GM08714 (cell line): ENCODE data around the gene CST4.
"Not testable (repeated sequence)": the region's sequence is repeated elsewhere in the genome, so short reads cannot be mapped to it uniquely, and the experiment has no call there.

Experiments
- H3K4me3 ChIP-seq: fragments of 200-500 bp; sonication (Bioruptor generic); 2 replicates; pipeline ENCODE4 v1.5.1; 2014; ENCODE audit warnings: mild to moderate bottlenecking, low read length, inconsistent platforms
- ZNF274 ChIP-seq: IDR thresholded peaks from 2 replicates; pipeline ENCODE4 v1.6.1; 2012; ENCODE audit warnings: mild to moderate bottlenecking, low read depth, low read length

CST4 gene

DNA sequence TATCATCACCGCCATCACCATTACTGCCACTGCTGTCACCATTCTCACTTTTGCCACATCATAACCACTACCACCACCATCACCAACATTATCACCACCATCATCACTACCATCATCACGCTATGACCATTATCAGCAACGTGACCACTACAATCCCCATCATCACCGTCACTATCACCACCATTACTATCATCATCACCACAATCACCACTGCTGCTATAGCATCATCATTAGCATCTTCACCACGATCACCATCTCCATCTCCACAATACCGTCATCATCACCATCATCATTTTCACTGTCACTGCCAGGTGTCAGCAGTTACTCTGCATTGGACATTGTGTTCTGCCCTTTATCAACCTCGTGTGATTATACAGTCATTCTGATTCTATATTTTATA lies 19.0 kb downstream of the CST4 start:
- no peak for TF ChIP-seq ZNF274
- H3K4me3 ChIP-seq = no peak overlapping the region

DNA sequence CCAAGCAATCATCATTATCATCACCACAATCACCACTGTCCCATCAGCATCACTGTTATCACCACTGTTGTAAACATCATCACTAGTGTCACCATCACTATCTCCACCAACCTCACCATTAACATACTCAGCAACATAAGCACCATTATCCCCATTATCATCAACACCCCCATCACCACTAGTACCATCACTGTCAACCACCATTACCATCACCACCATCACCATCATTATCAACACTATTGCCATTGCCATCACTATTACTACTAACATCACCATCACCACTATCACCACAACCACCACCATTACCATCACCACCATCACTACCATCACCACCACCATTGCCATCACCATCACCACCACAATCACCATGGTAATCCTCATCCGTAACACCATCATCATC lies 19.5 kb downstream of the CST4 start:
- no peak overlapping the region for H3K4me3 ChIP-seq
- TF ChIP-seq ZNF274 = no peak

DNA sequence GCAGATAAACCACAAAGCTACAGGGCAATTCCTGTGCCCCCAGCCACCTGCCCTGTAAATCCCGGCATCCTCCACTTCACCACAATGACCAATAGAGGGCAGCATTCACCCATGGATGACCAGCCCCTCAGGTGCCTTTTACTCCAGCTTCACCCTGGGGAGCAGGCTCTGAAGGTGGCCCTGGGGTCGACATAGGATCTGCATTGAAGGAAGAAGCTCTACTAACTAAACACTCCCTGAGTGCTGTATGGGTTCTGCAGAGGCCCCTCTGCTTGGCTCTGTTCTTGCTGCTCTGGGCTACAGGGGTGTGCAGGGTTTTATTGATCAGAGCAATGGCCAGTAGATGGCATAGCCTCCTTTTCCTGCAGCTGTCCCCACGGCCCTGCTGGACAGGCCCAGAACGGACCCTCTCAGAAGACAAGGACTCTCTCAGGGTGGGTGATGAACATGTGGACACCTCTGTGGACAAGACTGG lies 20.3 kb downstream of the CST4 start:
- H3K4me3 ChIP-seq = no peak overlapping the region
- no peak for TF ChIP-seq ZNF274

DNA sequence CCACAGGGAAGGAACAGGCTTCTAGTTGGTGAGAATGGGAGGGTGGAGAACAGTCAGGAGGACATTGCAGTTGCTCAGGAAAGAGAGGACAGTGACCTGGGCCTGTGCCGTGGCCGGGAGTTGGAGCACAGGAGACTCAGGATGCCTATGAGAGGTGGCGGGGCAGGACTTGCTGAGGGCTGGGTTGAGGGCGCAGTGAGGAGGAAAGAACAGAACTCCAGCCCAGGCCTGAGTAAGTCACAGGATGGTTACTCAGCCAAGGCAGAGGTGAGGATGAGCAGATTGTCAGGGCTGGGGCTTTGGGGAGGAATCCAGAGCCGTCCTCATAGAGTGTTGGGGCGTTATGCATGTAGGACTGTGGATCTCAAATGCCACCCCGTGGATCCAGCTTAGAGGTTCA lies 21.2 kb downstream of the CST4 start:
- no peak overlapping the region for H3K4me3 ChIP-seq
- no peak for TF ChIP-seq ZNF274

DNA sequence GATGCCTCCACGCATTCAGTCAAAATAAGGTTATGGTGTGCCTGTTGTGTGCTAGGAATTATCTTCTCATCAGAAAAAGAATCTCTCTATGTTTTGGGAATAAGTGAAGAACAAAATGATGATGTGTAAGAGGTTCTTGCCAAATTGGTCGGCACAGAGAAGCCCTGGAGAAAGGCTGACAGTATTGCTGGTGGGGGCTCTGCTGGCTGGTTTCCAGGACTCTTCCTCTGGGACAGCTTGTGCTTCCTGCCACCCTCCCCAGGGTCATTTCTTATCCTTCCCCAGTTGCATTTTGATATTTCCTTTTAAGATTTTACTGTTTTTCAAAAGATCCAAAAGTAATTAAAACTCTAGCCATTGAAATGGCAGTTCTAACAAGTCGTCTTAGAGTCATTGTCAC lies 22.1 kb downstream of the CST4 start:
- TF ChIP-seq ZNF274 = no peak
- H3K4me3 ChIP-seq = no peak overlapping the region

DNA sequence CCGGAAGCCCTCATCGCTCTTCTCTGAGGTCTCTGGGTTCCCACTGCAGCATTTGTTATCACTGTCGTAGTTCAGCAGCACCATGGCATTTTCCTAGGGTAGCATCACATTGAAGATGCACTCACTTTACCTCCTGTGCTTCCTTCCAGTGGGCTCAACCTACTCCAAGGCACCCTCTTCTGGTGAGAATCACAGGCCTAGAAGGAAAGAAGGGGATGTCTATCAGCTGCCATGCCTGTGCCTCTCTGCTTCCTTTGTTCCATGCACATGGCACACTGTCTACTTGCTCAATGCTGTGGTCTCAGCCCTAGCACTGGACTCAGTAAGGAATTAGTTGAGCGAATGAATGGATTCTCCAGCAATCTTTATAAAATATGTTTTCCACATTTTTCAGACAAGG lies 22.6 kb downstream of the CST4 start:
- no peak overlapping the region for H3K4me3 ChIP-seq
- TF ChIP-seq ZNF274 = no peak

DNA sequence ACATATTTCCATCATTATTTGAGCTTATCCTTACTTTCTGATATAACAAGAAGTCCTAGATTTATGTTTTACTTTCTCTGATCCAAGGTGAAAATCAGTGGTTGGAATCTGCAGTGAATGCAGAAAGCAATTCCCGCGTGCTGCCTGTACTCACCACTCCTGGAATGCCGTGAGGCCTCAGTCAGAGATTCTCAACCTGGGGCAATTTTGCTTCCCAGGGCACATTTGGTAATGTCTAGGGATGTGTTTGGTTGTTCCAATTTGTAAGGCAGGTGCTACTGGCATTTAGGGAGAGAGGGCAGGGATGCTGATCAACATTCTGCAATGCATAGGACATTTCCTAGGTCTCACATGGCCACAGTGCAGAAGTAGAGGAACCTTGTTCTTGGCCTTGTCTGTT lies 23.9 kb downstream of the CST4 start:
- no peak for TF ChIP-seq ZNF274
- no peak overlapping the region for H3K4me3 ChIP-seq

DNA sequence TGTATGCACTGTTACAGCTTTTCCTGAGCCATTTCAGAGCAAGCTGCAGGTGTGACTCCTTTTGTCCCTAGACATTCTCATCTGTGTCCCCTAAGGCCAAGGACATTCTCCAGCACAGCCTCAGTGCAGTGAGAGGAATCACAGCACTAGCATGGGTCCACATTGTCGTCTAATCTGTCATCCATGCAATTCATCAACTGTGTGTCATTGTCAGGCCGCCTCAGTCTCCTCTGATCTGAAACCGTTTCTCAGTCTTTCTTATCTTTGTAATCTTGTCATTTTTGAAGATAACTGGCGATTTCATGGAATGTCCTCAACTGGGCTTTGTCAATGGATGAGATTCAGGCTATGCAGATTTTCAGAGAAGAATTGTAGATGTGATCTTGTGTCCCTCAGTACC lies 24.8 kb downstream of the CST4 start:
- H3K4me3 ChIP-seq = not testable (repeated sequence)

DNA sequence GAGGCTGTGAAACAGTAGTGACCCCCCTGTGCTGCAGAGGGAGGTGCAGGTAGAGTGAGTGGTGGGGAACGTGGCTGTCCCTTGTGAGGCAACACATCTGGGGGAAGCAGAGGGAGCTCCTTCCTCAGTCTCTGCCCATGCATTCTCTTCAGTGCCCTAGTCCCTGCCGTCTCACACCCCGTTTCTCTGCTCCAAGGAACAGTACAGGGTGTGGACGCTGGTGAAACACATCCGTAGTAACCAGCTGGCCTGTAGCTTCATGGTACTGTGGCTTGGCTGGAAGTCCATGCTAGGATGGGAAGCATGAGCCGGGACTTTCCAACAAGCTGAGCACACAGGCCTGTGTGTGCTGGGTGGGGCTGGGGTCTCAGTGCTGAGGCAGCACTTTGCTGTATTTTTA lies 25.7 kb downstream of the CST4 start:
- no peak overlapping the region for H3K4me3 ChIP-seq

DNA sequence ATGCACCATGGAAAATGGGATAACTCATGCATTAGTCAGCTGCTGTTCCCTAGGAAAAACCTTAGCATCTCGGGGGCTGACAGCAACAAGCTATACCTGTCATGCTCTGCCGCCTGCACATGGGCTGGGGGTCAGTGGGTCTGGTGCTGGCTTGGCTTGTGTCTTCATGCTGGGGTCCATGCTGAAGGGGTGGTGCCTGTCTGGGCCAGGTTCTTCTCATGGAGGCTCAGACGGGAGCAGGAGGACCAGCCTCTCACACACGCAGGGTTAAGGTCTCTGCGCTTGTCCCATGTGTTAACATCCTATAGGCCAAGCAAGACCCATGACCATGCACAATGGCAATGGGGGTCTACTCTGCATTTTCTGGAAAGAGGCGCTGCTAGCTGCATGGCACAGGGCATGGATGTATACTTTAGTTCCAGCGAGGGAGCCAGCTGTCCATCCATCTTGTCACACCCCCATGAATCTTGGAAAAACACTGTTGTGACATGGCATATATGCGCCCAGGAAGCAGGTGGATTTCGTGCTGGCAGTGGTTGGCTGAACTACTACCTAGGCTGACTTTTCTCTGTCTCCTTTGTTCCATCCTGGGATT lies 26.5 kb downstream of the CST4 start:
- TF ChIP-seq ZNF274 = no peak
- H3K4me3 ChIP-seq = no peak overlapping the region

More for the DNA sequence above, 25.7 kb downstream of the CST4 start:
- TF ChIP-seq ZNF274 = no peak

DNA sequence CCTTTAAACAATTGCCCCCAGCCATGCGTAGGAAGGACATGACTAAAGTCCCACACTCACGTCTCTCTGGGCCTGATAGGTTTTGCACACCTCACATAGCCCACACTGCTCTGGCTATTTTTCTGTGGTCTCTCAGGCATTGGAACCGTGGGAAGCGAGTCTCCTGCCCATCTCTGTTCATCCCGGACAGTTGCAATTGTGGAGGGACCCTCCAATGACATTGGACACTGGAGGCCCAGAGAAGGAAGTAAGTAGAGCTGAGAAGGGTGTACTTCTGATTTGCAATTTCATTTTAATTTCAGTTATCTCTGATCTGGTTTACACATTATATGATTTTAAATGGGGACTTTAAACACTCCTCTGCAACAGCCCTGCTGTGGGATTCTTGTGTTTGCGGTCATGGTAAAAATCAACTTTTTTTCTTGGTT lies 27.8 kb downstream of the CST4 start:
- no peak overlapping the region for H3K4me3 ChIP-seq
- TF ChIP-seq ZNF274 = no peak

DNA sequence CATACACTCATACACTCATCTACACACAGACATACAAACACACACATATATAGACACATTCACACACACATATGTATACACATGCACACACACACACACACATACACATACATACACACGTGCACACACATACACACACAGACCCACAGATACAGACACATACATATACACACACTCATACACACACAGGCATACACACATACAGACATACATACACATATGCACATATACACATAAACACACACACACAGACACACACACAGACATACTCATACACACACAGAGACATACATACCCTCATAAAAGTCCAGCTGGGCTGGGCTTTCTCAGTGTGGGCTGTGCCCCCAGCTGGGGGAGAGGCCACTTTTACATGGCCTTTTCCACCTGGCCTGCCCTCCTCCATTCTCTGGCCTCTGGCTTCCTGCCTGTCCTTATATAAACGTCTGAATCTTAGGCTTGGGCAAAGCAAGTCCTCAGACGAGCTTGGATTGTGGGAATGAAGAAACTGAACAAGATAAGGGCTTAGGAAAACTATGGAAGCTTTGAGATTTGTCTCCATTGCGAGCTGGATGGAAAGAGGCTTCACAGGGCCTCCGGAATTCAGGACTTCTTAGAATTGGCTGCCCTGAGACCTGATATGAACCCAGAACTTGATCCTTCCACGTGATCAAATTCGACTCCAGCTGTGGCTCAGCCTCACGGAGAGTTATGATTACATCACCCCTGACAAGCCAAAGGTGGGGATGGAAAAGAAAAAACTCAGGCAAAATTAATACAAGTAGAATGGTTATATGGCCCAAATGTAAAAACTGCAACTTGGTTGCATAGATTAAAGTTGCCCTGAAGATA lies 28.6 kb downstream of the CST4 start:
- TF ChIP-seq ZNF274 = no peak

DNA sequence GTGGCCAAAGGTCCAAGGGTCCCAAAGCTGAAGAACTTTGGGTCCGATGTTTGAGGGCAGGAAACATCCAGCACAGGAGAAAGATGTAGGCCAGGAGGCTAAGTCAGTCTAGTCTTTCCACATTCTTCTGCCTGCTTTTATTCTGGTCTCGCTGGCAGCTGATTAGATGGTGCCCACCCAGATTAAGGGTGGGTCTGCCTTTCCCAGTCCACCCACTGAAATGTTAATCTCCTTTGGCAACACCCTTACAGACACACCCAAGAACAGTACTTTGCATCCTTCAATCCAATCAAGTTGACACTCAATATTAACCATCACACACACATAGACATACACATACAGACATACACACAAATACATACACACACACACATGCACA lies 29.2 kb downstream of the CST4 start:
- not testable (repeated sequence) for H3K4me3 ChIP-seq

More for the DNA sequence above, 28.6 kb downstream of the CST4 start:
- no peak overlapping the region for H3K4me3 ChIP-seq

DNA sequence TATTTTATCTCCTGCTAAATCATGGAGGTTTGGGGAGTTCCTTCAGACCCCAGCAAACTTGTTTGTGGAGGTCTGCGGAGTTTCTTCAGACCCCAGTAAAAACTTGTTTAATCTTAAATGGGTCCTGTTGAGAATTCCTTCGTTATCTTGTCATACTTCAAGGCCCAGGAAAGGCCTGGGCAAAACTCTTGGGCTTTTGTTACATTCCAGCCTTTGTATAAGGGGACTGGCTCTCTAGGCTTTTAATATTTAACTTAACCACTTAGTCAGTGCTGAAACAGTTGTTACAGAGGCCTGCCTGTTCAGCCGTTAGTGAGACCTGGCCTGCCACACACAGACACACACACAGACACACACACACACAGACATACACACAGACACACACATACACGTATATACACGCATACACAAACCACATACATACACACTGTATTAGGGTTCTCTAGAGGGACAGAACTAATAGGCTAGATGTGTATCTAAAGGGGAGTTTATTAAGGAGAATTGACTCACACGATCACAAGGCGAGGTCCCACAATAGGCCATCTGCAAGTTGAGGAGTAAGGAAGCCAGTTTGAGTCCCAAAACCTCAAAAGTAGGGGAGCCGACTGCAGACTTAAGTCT lies 29.7 kb downstream of the CST4 start:
- TF ChIP-seq ZNF274 = no peak
- H3K4me3 ChIP-seq = no peak overlapping the region

DNA sequence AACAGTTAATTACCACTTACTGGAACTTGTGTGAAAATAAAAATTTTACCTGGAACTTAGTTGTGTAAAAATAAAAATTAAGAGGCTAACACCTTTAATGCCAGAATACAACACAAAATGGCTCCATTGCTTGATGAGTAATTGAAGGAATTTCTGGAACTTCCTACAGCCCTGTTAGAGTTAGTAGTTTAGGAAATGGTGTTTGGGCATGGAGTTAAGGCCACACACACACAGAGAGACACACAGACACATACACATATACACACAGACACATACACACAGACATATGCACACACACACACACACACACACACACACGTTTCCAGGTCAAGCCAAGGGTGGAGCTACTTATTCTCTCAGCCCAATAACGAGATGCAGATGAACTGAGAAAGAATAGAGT lies 30.5 kb downstream of the CST4 start:
- H3K4me3 ChIP-seq = no peak overlapping the region
- TF ChIP-seq ZNF274 = no peak
